Measurements from ENCODE around the gene KIF16B. TPM values are rescaled to one million over a fixed set of nuclear protein-coding genes. Genes with fewer than 3 reads are reported as not detected.
"Not testable (repeated sequence)": the region's sequence is repeated elsewhere in the genome, so short reads cannot be mapped to it uniquely, and the experiment has no call there.

Gene KIF16B
- polyA plus RNA-seq (ENCODE audit: insufficient read length in 3 of 3): 10 to 100 TPM; 21.7 to 24.9 (median 23.5) TPM

GRCh38 chr20:16573001-16573965, at the start of gene KIF16B:
Gene KIF16B (minus strand): TSS chr20:16573448. CDS start chr20:16573275, 173 bp downstream.
- peak in 2 of 3 donors; percentile 75 to 82 for DNase-seq (ENCODE audit: low read depth in 3 of 3, low spot score in 2 of 3)

GRCh38 chr20:16622501-16622900, 49.3 kb upstream of the KIF16B start:
- DNase-seq (ENCODE audit: low read depth in 3 of 3, low spot score in 2 of 3): no peak

- no peak for DNase-seq (ENCODE audit: low read depth in 3 of 3, low spot score in 2 of 3)
These were observed 48.3 kb upstream of the KIF16B start for GRCh38 chr20:16621435-16622141.

GRCh38 chr20:16620961-16621360, 47.7 kb upstream of the KIF16B start:
- no peak for DNase-seq (ENCODE audit: low read depth in 3 of 3, low spot score in 2 of 3)

- DNase-seq (ENCODE audit: low read depth in 3 of 3, low spot score in 2 of 3): no peak
These were observed 46.7 kb upstream of the KIF16B start for GRCh38 chr20:16619953-16620352.

- DNase-seq (ENCODE audit: low read depth in 3 of 3, low spot score in 2 of 3): no peak
These were observed 43.8 kb upstream of the KIF16B start for GRCh38 chr20:16617056-16617455.

- DNase-seq (ENCODE audit: low read depth in 3 of 3, low spot score in 2 of 3): no peak
These were observed 43.1 kb upstream of the KIF16B start for GRCh38 chr20:16616317-16616716.

GRCh38 chr20:16615199-16615598, 42.0 kb upstream of the KIF16B start:
- DNase-seq (ENCODE audit: low read depth in 3 of 3, low spot score in 2 of 3): peak in 2 of 3 donors; percentile 45 to 49

- DNase-seq (ENCODE audit: low read depth in 3 of 3, low spot score in 2 of 3): no peak
These were observed 40.7 kb upstream of the KIF16B start for GRCh38 chr20:16613954-16614353.

- no peak for DNase-seq (ENCODE audit: low read depth in 3 of 3, low spot score in 2 of 3)
These were observed 39.5 kb upstream of the KIF16B start for GRCh38 chr20:16612706-16613105.

- no peak for DNase-seq (ENCODE audit: low read depth in 3 of 3, low spot score in 2 of 3)
These were observed 38.6 kb upstream of the KIF16B start for GRCh38 chr20:16611817-16612216.

GRCh38 chr20:16609066-16609465, 35.8 kb upstream of the KIF16B start:
- no peak for DNase-seq (ENCODE audit: low read depth in 3 of 3, low spot score in 2 of 3)

GRCh38 chr20:16608277-16608650, 35.0 kb upstream of the KIF16B start:
- DNase-seq (ENCODE audit: low read depth in 3 of 3, low spot score in 2 of 3): no peak

- DNase-seq (ENCODE audit: low read depth in 3 of 3, low spot score in 2 of 3): peak in 1 of 3 donors; percentile 39
These were observed 34.4 kb upstream of the KIF16B start for GRCh38 chr20:16607364-16608276.

GRCh38 chr20:16606468-16607070, 33.3 kb upstream of the KIF16B start:
- no peak for DNase-seq (ENCODE audit: low read depth in 3 of 3, low spot score in 2 of 3)

GRCh38 chr20:16601047-16601446, 27.8 kb upstream of the KIF16B start:
- DNase-seq (ENCODE audit: low read depth in 3 of 3, low spot score in 2 of 3): no peak

- no peak for DNase-seq (ENCODE audit: low read depth in 3 of 3, low spot score in 2 of 3)
These were observed 26.0 kb upstream of the KIF16B start for GRCh38 chr20:16599257-16599656.

- no peak for DNase-seq (ENCODE audit: low read depth in 3 of 3, low spot score in 2 of 3)
These were observed 23.7 kb upstream of the KIF16B start for GRCh38 chr20:16596991-16597390.

- DNase-seq (ENCODE audit: low read depth in 3 of 3, low spot score in 2 of 3): not testable (repeated sequence)
These were observed 23.2 kb upstream of the KIF16B start for GRCh38 chr20:16596404-16596803.

GRCh38 chr20:16595376-16595775, 22.1 kb upstream of the KIF16B start:
- no peak for DNase-seq (ENCODE audit: low read depth in 3 of 3, low spot score in 2 of 3)
